ENCODE data around the gene STX17.

GRCh38 chr9:99876190-99876589, 30.3 kb upstream of the STX17 start:
- TF ChIP-seq, protein P1, sequence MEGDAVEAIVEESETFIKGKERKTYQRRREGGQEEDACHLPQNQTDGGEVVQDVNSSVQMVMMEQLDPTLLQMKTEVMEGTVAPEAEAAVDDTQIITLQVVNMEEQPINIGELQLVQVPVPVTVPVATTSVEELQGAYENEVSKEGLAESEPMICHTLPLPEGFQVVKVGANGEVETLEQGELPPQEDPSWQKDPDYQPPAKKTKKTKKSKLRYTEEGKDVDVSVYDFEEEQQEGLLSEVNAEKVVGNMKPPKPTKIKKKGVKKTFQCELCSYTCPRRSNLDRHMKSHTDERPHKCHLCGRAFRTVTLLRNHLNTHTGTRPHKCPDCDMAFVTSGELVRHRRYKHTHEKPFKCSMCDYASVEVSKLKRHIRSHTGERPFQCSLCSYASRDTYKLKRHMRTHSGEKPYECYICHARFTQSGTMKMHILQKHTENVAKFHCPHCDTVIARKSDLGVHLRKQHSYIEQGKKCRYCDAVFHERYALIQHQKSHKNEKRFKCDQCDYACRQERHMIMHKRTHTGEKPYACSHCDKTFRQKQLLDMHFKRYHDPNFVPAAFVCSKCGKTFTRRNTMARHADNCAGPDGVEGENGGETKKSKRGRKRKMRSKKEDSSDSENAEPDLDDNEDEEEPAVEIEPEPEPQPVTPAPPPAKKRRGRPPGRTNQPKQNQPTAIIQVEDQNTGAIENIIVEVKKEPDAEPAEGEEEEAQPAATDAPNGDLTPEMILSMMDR (IDR thresholded peaks at IDR 0.05; ENCODE audit: poor library complexity): no peak
- TF ChIP-seq EZH2 (IDR thresholded peaks at IDR 0.05; ENCODE audit: borderline replicate concordance): no peak
